Sigmoid colon (tissue), 7 donors: Measurements from ENCODE around the gene HTATSF1. TPM values are rescaled to one million over a fixed set of nuclear protein-coding genes. Genes with fewer than 3 reads are reported as not detected.

Source experiments
- DNase-seq: peaks from one replicate; pipeline ENCODE4 v3.0.0-alpha.2; 2019
- H3K27ac ChIP-seq, 4 donors: fragments of 200-600 bp; sonication (generic); one replicate each; pipeline ENCODE4 v1.5.1; 2016 to 2019; ENCODE audit warnings: mild to moderate bottlenecking in 1 of 4
- H3K27me3 ChIP-seq, 3 donors: fragments of 200-600 bp; sonication (generic); one replicate each; pipeline ENCODE4 v1.5.1; 2019; ENCODE audit warnings: mild to moderate bottlenecking in 1 of 3
- H3K36me3 ChIP-seq, 4 donors: fragments of 200-600 bp; sonication (generic); one replicate each; pipeline ENCODE4 v1.5.1; 2016 to 2019
- H3K4me1 ChIP-seq, 4 donors: fragments of 200-600 bp; sonication (generic); one replicate each; pipeline ENCODE4 v1.5.1; 2017 to 2019
- H3K4me3 ChIP-seq, 4 donors: fragments of 200-600 bp; sonication (generic); one replicate each; pipeline ENCODE4 v1.5.1; 2017 to 2019; ENCODE audit warnings: mild to moderate bottlenecking in 2 of 4, moderate library complexity in 1 of 4
- H3K9me3 ChIP-seq, 4 donors: fragments of 200-600 bp in 3 of 4; sonication (generic) in 3 of 4; one replicate each; pipeline versions ENCODE4 v1.5.1 to v1.6.1; 2013 to 2019
- EP300 ChIP-seq, 4 donors: sonication (generic); formaldehyde crosslinking; IDR thresholded peaks; one replicate each; pipeline ENCODE4 v1.6.1; 2017; ENCODE audit warnings: antibody characterized with exemption in 4 of 4
- POLR2A ChIP-seq, 2 donors: fragments of 450-650 bp; IDR thresholded peaks; one replicate each; pipeline ENCODE4 v1.6.1; 2016; ENCODE audit warnings: antibody characterized with exemption in 2 of 2, mild to moderate bottlenecking in 2 of 2, moderate library complexity in 2 of 2
- POLR2AphosphoS5 ChIP-seq, 4 donors: sonication (generic); formaldehyde crosslinking; IDR thresholded peaks; one replicate each; pipeline ENCODE4 v1.6.1; 2017; ENCODE audit warnings: antibody characterized with exemption in 4 of 4
- WGBS, 2 donors: extraction: QIAGEN DNeasy Blood & Tissue Kit; methylation state at CpG; one replicate each; pipeline ENCODE4 v1.1.7; 2013; 5-methylcytosine and 5-hydroxymethylcytosine counted together
- intact Hi-C: fragments of 100-400 bp; cut with DNase I; formaldehyde crosslinking; loops from one replicate; pipeline ENCODE4 v1.15.1; 2023
- polyA plus RNA-seq, 3 donors: library from polyadenylated mRNA; stranded (reverse); fragments of 200-250 nt; gene quantifications; one replicate each; pipeline ENCODE4 v1.2.3, GENCODE V29; 2013
- total RNA-seq, 4 donors: library from RNA; depleted of rRNA; stranded (reverse); fragments of >200 nt; gene quantifications; one replicate each; pipeline ENCODE4 v1.1.0, GENCODE V29; 2016
- TF ChIP-seq, protein P1 (sequence below), 4 experiments: fragments of 450-650 bp in 3 of 4; fragments of 200-600 bp in 1 of 4; IDR thresholded peaks; one replicate each; pipeline ENCODE4 v1.5.1; 2016 to 2019; ENCODE audit warnings: antibody characterized with exemption in 4 of 4, mild to moderate bottlenecking in 3 of 4, moderate library complexity in 2 of 4
- donor health status: healthy with polysubstance abuse.
- donor health status: Bipolar disorder and iron deficiency.
- donor health status: healthy.

HTATSF1 gene
- total and polyA plus RNA-seq, 7 donors, result 35.7 to 62.4 (median 47.1) TPM

DNA sequence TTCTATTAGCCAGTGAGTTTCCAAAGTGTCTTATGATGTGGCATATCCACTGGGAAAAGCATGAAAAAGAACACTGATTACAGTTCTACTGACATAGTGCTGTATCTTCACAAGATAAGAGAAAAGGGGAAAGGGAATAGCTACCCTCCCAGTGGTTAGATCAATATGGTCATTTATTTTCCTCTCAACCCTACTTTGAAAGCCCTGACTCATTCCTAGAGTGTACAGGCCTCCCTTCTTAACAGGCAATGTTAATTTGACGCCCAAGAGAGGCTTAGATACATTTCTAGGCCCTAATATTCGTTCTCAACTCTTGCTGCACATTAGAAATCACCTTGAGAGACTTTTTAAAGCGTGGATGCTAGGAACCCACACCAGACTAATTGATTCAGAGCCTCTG is 30.1 kb upstream of the HTATSF1 start:
- Histone ChIP-seq H3K27me3 (no peaks in the 10 kb centered on the region), H3K36me3 (no peaks in the 10 kb centered on the region), H3K4me1 (no peaks in the 10 kb centered on the region), H3K4me3 (no peak overlapping the region), H3K9me3 (no peaks in the 10 kb centered on the region), H3K27ac (no peak overlapping the region)
- DNase-seq, result no peak
- intact Hi-C loops, result no loop called here
- TF ChIP-seq EP300 (IDR thresholded peaks at IDR 0.05), result no peak
- no peak for TF ChIP-seq POLR2A (IDR thresholded peaks at IDR 0.05)
- TF ChIP-seq, protein P1, sequence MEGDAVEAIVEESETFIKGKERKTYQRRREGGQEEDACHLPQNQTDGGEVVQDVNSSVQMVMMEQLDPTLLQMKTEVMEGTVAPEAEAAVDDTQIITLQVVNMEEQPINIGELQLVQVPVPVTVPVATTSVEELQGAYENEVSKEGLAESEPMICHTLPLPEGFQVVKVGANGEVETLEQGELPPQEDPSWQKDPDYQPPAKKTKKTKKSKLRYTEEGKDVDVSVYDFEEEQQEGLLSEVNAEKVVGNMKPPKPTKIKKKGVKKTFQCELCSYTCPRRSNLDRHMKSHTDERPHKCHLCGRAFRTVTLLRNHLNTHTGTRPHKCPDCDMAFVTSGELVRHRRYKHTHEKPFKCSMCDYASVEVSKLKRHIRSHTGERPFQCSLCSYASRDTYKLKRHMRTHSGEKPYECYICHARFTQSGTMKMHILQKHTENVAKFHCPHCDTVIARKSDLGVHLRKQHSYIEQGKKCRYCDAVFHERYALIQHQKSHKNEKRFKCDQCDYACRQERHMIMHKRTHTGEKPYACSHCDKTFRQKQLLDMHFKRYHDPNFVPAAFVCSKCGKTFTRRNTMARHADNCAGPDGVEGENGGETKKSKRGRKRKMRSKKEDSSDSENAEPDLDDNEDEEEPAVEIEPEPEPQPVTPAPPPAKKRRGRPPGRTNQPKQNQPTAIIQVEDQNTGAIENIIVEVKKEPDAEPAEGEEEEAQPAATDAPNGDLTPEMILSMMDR (IDR thresholded peaks at IDR 0.05), result no peak
- no peak for TF ChIP-seq POLR2AphosphoS5 (IDR thresholded peaks at IDR 0.05)
- 76 to 82% methylated on average over 3 of the region's 3 CpGs for WGBS, 2 donors

DNA sequence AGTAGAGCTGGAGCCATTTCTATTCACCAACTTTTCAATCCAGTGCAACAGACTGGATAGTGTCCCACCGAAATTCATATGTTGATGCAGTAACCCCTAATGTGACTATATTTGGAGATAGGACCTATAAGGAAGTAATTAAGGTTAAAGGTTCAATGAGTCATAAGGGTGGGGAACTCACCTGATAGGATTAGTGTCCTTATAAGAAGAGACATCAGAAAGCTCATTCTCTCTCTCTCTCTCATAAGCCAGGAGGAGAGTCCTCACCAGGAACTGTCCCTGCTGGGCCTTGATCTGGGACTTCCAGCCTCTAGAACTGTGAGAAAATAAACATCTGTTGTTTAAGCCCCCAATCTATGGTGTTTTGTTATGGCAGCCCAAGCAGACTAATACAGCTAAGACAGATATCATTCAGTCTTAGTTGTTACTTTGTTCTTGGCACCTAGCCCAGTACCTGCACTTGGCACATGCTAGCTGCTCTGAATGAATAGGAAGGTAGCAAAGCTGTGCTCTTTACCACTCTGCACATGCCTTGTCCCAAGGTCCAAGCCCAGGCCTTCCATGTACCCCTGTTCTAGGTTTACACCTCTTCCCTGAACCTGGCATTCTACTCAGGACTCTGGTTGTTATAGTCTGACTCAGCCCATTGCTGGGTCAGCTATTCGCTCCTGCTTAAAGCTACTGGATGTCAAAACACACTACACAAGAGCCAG is 28.8 kb upstream of the HTATSF1 start:
- WGBS, 2 donors, result 65 to 91% methylated on average over 2 of the region's 2 CpGs
- Histone ChIP-seq H3K4me3 (no peak overlapping the region), H3K4me1 (no peaks in the 10 kb centered on the region), H3K27ac (no peak overlapping the region), H3K27me3 (no peaks in the 10 kb centered on the region), H3K9me3 (no peaks in the 10 kb centered on the region), H3K36me3 (no peaks in the 10 kb centered on the region)
- intact Hi-C loops, result no loop called here
- DNase-seq, result no peak
- TF ChIP-seq POLR2AphosphoS5 (IDR thresholded peaks at IDR 0.05), result no peak
- TF ChIP-seq POLR2A (IDR thresholded peaks at IDR 0.05), result no peak
- TF ChIP-seq, protein P1 (IDR thresholded peaks at IDR 0.05), result no peak
- no peak for TF ChIP-seq EP300 (IDR thresholded peaks at IDR 0.05)

DNA sequence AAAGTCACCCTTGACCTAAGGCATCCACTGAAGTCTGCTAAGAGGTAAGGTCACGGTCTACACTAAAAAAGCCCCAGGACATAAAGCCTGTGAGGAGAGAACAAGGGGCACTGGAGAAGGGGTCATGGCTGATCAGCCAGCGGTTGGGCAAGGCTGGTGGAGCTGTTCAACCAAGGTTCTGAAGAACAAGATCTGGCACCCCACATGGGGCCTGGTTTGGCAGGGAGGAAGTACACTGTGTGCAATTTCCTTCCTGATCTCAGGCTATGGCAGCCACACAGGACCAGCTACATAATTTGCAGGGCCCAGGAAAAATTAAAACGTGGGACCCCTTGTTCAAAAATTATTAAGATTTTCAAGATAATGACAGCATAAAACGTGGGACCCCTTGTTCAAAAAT is 23.7 kb upstream of the HTATSF1 start:
- H3K36me3 ChIP-seq, result no peaks in the 10 kb centered on the region
- H3K4me1 ChIP-seq, result no peaks in the 10 kb centered on the region
- WGBS, 2 donors, result 77% methylated on average over 4 of the region's 4 CpGs
- intact Hi-C loops, result no loop called here
- DNase-seq, result no peak
- no peak overlapping the region for H3K27ac ChIP-seq
- TF ChIP-seq POLR2AphosphoS5 (IDR thresholded peaks at IDR 0.05) (no peak), POLR2A (IDR thresholded peaks at IDR 0.05) (no peak), EP300 (IDR thresholded peaks at IDR 0.05) (no peak)
- TF ChIP-seq, protein P1 (IDR thresholded peaks at IDR 0.05), result no peak
- peaks cover 0 to 3% (median 0%) of the 10 kb centered on the region in 3 donors for H3K27me3 ChIP-seq
- no peaks in the 10 kb centered on the region for H3K9me3 ChIP-seq
- H3K4me3 ChIP-seq, result no peak overlapping the region

DNA sequence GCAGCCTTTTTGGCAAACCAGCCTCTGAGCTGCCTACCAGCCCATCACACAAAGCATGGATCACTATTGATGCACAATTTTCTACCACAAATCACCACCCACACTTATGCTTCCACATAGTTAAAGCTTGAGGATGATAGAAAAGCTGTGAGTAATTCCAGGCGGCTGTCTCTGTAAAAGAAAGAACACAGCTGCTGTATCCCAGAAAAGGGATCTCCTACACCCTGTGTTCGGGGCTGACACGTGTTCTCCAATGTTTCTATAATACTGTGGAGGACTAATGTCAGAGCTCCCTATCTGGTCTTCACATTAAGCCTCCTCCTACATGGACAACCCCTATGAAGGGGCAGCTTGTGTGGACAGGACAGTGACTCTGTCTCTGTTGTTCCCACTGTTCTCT is 22.2 kb upstream of the HTATSF1 start:
- Histone ChIP-seq H3K4me3 (no peak overlapping the region), H3K27ac (no peak overlapping the region), H3K9me3 (no peaks in the 10 kb centered on the region), H3K4me1 (peaks cover 0 to 3% (median 0%) of the 10 kb centered on the region in 4 donors), H3K27me3 (peaks cover 0 to 3% (median 0%) of the 10 kb centered on the region in 3 donors), H3K36me3 (no peaks in the 10 kb centered on the region)
- intact Hi-C loops, result no loop called here
- DNase-seq, result no peak
- 67 to 76% methylated on average over 3 of the region's 3 CpGs for WGBS, 2 donors
- TF ChIP-seq POLR2A (IDR thresholded peaks at IDR 0.05) (no peak), EP300 (IDR thresholded peaks at IDR 0.05) (no peak), POLR2AphosphoS5 (IDR thresholded peaks at IDR 0.05) (no peak)
- TF ChIP-seq, protein P1 (IDR thresholded peaks at IDR 0.05), result no peak

GRCh38 chrX:136476501-136476900 is 20.9 kb upstream of the HTATSF1 start:
- no peak for TF ChIP-seq POLR2AphosphoS5 (IDR thresholded peaks at IDR 0.05)
- TF ChIP-seq POLR2A (IDR thresholded peaks at IDR 0.05), result no peak
- Histone ChIP-seq H3K4me3 (no peak overlapping the region), H3K4me1 (peaks cover 0 to 5% (median 0%) of the 10 kb centered on the region in 4 donors), H3K27ac (no peak overlapping the region), H3K27me3 (peaks cover 0 to 3% (median 0%) of the 10 kb centered on the region in 3 donors), H3K36me3 (no peaks in the 10 kb centered on the region), H3K9me3 (no peaks in the 10 kb centered on the region)
- no peak for DNase-seq
- intact Hi-C loops, result no loop called here
- 87 to 88% methylated on average over 2 of the region's 2 CpGs for WGBS, 2 donors
